Neural progenitor cell (in vitro differentiated cells): ENCODE measurements around the gene HABP2.

Experiments
- EZH2 ChIP-seq: fragments of 200-600 bp; sonication (generic); IDR thresholded peaks from 2 replicates; pipeline ENCODE4 v1.6.1; 2017; ENCODE audit warnings: antibody characterized with exemption, mild to moderate bottlenecking, moderate library complexity
- TF ChIP-seq, protein P1 (sequence below): fragments of 200-600 bp; sonication (generic); IDR thresholded peaks from 2 replicates; pipeline ENCODE4 v1.5.1; 2017; ENCODE audit warnings: antibody characterized with exemption, mild to moderate bottlenecking

DNA sequence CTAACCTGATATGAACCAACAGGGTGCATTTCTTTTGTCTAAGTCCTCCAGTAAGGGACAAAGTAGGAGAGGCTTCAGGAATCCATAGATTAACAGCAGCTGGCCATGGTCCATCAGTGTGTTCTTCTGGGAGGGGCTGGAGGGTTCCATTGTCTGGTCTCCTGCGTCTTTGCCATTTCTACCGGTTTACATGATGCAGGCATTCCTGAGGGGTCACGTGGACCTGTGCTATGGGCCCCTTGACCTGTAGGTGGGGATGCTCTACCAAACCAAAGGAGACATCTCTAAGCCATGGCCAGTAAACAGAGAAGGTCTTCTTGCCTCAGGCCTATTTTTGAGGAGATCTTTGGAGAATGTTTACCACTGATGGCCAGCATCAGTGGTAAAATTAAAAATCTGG is 28.7 kb upstream of the HABP2 start:
- no peak for TF ChIP-seq EZH2
- TF ChIP-seq, protein P1, sequence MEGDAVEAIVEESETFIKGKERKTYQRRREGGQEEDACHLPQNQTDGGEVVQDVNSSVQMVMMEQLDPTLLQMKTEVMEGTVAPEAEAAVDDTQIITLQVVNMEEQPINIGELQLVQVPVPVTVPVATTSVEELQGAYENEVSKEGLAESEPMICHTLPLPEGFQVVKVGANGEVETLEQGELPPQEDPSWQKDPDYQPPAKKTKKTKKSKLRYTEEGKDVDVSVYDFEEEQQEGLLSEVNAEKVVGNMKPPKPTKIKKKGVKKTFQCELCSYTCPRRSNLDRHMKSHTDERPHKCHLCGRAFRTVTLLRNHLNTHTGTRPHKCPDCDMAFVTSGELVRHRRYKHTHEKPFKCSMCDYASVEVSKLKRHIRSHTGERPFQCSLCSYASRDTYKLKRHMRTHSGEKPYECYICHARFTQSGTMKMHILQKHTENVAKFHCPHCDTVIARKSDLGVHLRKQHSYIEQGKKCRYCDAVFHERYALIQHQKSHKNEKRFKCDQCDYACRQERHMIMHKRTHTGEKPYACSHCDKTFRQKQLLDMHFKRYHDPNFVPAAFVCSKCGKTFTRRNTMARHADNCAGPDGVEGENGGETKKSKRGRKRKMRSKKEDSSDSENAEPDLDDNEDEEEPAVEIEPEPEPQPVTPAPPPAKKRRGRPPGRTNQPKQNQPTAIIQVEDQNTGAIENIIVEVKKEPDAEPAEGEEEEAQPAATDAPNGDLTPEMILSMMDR: no peak
